Thyroid gland (tissue), 4 donors: Measurements from ENCODE around the gene DSC1. TPM values are rescaled to one million over a fixed set of nuclear protein-coding genes. Genes with fewer than 3 reads are reported as not detected.

Source experiments
- DNase-seq, 2 donors: peaks; one replicate each; pipeline ENCODE4 v3.0.0-alpha.2; 2019
- H3K27ac ChIP-seq, 3 donors: fragments of 200-600 bp; sonication (generic); 1 replicate in 2 of 3; 2 replicates in 1 of 3; pipeline ENCODE4 v1.5.1; 2016 to 2019; ENCODE audit warnings: mild to moderate bottlenecking in 1 of 3, moderate library complexity in 1 of 3
- H3K27me3 ChIP-seq: fragments of 200-600 bp; sonication (generic); one replicate; pipeline ENCODE4 v1.5.1; 2019
- H3K36me3 ChIP-seq, 2 donors: fragments of 200-600 bp; sonication (generic); one replicate each; pipeline ENCODE4 v1.5.1; 2016 to 2019
- H3K4me1 ChIP-seq, 2 donors: fragments of 200-600 bp; sonication (generic); one replicate each; pipeline ENCODE4 v1.5.1; 2017 to 2019
- H3K4me3 ChIP-seq, 3 donors: fragments of 200-600 bp; sonication (generic); replicated peaks in 1 of 3; 1 replicate in 2 of 3; 2 replicates in 1 of 3; pipeline ENCODE4 v1.5.1; 2016; ENCODE audit warnings: mild to moderate bottlenecking in 1 of 3
- H3K9me3 ChIP-seq: fragments of 200-600 bp; sonication (generic); one replicate; pipeline ENCODE4 v1.5.1; 2017
- CTCF ChIP-seq, 6 experiments: fragments of 200-600 bp in 3 of 6; fragments of 450-650 bp in 3 of 6; sonication (generic) in 3 of 6; IDR thresholded peaks; one replicate each; pipeline ENCODE4 v1.5.1; 2016 to 2019; ENCODE audit warnings: antibody characterized with exemption in 6 of 6, mild to moderate bottlenecking in 2 of 6, inconsistent platforms in 1 of 6, moderate library complexity in 1 of 6
- POLR2A ChIP-seq, 2 donors: fragments of 450-650 bp; IDR thresholded peaks; one replicate each; pipeline ENCODE4 v1.6.1; 2017; ENCODE audit warnings: antibody characterized with exemption in 2 of 2, mild to moderate bottlenecking in 2 of 2, moderate library complexity in 1 of 2
- WGBS, 2 donors: methylation state at CpG; one replicate each; pipeline ENCODE4 v1.1.5; 2017; 5-methylcytosine and 5-hydroxymethylcytosine counted together
- intact Hi-C: fragments of 100-400 bp; cut with DNase I; formaldehyde crosslinking; loops from one replicate; pipeline ENCODE4 v1.15.1; 2023
- total RNA-seq, 4 donors: library from RNA; depleted of rRNA; stranded (reverse); fragments of >200 nt; gene quantifications; one replicate each; pipeline ENCODE4 v1.2.3, GENCODE V29; 2016

Gene DSC1
- total RNA-seq, 4 donors from 2014 or later = not detected

DNA sequence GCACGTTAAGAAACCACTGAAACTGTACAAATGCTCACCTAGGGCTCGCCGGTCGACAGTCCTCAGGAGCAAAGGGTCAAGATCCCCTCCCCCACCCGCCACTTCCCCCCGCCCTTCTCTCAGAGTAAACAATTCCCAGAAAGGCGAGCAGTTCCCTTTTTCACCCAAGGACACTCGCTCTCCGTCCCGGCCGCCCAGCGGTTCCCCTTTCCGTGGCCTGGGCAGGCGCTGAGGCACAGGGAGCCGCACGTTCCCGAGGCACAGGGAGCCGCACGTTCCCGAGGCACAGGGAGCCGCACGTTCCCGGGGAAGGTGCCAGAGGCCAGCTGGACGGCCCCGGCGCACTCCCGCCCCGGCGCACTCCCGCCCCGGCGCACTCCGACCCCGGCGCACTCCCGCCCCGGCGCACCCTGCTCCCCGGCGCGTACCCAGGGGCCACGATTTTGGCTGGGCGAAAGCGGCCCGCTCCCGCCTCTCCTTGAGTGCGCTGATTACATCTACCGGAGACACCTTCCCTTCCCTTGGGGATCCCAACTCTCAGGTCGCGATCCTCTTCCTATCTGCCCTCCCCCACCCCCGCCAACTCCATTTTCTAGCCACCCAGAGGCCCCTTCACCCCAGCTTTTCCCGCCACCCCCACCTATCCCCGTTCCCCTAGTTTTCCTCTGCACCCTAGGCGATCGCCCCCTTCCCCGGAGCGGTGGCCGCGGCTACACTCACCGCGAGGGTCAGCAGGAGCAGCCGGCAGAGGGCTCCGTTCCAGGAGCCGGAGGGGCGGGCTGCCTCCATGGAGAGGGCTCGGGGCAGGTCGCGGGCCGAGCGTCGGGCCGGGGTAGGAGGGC lies 61.3 kb downstream of the DSC1 start:
- H3K27me3 ChIP-seq = no peaks in the 10 kb centered on the region
- TF ChIP-seq POLR2A (IDR thresholded peaks at IDR 0.05) (peak in 1 of 2 donors; percentile 44), CTCF (IDR thresholded peaks at IDR 0.05) (no peak)
- H3K4me1 ChIP-seq = peaks cover 0 to 7% of the 10 kb centered on the region in 2 donors
- H3K9me3 ChIP-seq = no peaks in the 10 kb centered on the region
- intact Hi-C loops = loop anchor here (10.0 kb wide), 1 partner anchor 123 kb away; no protein-coding TSS in a partner anchor
- WGBS, 2 donors = 3 to 4% methylated on average over 32 to 55 of the region's 72 CpGs
- H3K36me3 ChIP-seq = no peaks in the 10 kb centered on the region
- H3K27ac ChIP-seq = peak overlapping the region; percentile 45 to 73 (median 66)
- peak; percentile 71 to 80 for DNase-seq
- H3K4me3 ChIP-seq = peak overlapping the region; percentile 10 to 56 (median 48)

DNA sequence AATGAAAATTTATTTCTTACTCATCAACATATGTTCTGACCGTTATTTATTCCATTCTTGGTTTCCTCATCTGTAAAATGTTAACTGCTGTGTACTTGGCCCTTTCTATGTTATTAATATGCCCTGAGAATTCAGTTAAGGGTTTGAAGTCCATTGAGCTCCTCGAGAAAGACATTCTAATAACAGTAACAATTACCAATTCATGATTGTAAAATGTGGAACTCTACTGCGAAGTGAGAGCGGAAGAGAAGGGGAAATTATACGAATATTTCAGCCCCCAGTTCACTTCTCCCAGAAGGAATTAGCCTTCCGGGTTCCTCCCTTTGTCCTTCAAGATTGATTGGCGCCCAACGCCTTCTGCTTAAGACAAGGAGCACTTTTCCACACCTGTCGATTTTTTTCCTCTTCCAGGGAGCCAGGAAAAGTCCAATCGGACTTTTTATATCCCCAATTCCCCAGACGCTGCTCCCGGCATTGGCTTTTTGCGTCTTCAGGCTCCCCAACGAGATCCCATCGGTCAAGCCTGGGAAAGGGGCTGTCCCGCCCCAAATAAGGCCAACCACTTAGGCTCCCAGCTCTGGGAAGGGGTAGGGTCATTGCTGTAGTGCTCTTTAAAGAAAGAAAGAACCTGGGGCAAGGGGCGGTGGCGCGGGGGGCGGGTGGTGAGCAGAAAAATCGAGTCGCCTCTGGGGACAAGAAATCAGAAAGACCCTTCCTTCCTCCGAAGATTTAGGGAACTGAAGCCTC lies 62.0 kb downstream of the DSC1 start:
- intact Hi-C loops = loop anchor here (10.0 kb wide), 1 partner anchor 124 kb away; no protein-coding TSS in a partner anchor
- 21 to 23% methylated on average over 23 of the region's 23 CpGs for WGBS, 2 donors
- peak; percentile 2 to 7 for DNase-seq
- no peaks in the 10 kb centered on the region for H3K9me3 ChIP-seq
- peak overlapping the region in 2 of 3 donors; percentile 66 to 73 for H3K27ac ChIP-seq
- no peaks in the 10 kb centered on the region for H3K36me3 ChIP-seq
- H3K4me1 ChIP-seq = peaks cover 0 to 7% of the 10 kb centered on the region in 2 donors
- H3K4me3 ChIP-seq = peak overlapping the region in 2 of 3 donors; percentile 48 to 56
- H3K27me3 ChIP-seq = no peaks in the 10 kb centered on the region
- no peak for TF ChIP-seq POLR2A (IDR thresholded peaks at IDR 0.05)
- TF ChIP-seq CTCF (IDR thresholded peaks at IDR 0.05) = no peak

- H3K4me1 ChIP-seq = peaks cover 0 to 7% of the 10 kb centered on the region in 2 donors
- no peaks in the 10 kb centered on the region for H3K36me3 ChIP-seq
- intact Hi-C loops = loop anchor here (10.0 kb wide), 1 partner anchor 125 kb away; no protein-coding TSS in a partner anchor
- no peaks in the 10 kb centered on the region for H3K27me3 ChIP-seq
- no peak overlapping the region for H3K27ac ChIP-seq
- no peak for DNase-seq
- TF ChIP-seq CTCF (IDR thresholded peaks at IDR 0.05) (no peak), POLR2A (IDR thresholded peaks at IDR 0.05) (no peak)
- WGBS, 2 donors = 92 to 98% methylated on average over 10 of the region's 10 CpGs
- no peaks in the 10 kb centered on the region for H3K9me3 ChIP-seq
- H3K4me3 ChIP-seq = no peak overlapping the region
These were observed 63.0 kb downstream of the DSC1 start for GRCh38 chr18:31099450-31100230.

GRCh38 chr18:31098878-31099277 lies 63.8 kb downstream of the DSC1 start:
- Histone ChIP-seq H3K4me1 (peaks cover 0 to 7% of the 10 kb centered on the region in 2 donors), H3K4me3 (no peak overlapping the region), H3K27me3 (no peaks in the 10 kb centered on the region), H3K9me3 (no peaks in the 10 kb centered on the region), H3K36me3 (no peaks in the 10 kb centered on the region), H3K27ac (no peak overlapping the region)
- TF ChIP-seq CTCF (IDR thresholded peaks at IDR 0.05) (no peak), POLR2A (IDR thresholded peaks at IDR 0.05) (no peak)
- intact Hi-C loops = no loop called here
- no peak for DNase-seq
